GM18873 (cell line): ENCODE results near the gene INTS15.

ENCODE experiments used
- ATAC-seq: cut with Tn5 transposase; IDR thresholded peaks from one replicate; pipeline ENCODE4 v1.9.1; 2021; ENCODE audit warnings: mild to moderate bottlenecking, moderate library complexity, moderate number of reproducible peaks; ENCODE audit not compliant: unreplicated experiment, low FRiP score

Gene INTS15

DNA sequence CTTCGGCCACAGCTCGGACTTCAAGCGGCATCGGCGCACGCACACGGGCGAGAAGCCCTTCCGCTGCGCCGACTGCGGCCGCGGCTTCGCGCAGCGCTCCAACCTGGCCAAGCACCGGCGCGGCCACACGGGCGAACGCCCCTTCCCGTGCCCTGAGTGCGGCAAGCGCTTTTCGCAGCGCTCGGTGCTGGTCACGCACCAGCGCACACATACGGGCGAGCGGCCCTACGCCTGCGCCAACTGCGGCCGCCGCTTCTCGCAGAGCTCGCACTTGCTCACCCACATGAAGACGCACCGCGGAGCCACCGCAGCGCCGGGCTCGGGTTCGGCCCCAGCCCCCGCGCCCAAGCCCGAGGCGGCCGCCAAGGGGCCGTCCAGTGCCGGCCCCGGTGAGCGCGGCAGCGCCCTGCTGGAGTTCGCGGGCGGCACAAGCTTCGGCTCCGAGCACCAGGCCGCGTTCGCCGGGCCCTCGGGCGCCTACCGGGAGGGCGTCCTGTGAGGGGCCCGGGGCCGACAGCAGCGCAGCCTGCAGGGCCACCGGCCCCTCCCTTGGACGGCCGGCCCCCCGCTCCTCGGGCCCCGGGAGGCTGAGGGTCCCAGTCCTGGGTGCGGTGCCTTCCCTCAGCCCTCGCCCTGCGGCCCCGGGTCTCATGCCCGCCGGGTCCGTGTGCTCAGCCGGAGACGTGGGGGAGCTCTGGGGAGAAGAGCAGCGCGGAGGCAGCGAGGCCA is 64.5 kb downstream of the INTS15 start:
- no peak for ATAC-seq

DNA sequence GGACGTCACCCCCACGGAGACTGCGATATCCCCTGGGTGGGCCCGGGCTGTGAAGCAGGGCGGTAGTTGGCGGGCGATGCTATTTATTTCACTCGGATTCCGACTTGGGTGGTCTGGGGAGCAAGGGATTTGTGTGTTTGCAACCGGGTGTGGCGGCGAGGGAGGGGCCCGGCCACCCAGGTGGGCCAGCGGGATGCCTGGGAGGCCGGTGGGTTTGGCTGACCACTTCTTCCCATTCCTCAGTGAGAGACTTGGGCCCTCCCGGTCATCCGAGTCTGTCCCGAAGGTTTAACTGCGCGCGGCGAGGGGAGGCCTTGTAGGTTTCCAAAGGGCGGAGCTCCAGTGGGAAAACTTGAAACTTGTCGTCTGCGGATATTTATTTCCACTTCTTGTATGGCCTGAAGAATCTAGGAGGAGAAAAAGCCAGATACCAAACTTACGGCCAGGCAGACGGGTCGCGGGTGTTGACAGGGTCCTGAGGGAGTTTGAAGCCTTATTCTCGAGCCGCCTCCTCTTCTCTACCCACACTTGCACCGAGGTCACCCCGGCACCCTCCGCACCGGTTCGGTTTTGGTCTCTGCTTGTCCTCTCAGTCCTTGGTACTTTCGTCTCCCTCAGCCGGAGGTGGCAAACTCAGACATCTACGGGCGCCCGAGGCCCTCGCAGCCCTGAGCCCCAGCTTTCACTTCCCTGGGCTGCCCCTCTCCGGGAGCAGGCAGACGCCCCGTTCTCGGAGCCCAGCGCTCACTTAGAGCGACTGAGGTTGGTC is 65.2 kb downstream of the INTS15 start:
- ATAC-seq: no peak

DNA sequence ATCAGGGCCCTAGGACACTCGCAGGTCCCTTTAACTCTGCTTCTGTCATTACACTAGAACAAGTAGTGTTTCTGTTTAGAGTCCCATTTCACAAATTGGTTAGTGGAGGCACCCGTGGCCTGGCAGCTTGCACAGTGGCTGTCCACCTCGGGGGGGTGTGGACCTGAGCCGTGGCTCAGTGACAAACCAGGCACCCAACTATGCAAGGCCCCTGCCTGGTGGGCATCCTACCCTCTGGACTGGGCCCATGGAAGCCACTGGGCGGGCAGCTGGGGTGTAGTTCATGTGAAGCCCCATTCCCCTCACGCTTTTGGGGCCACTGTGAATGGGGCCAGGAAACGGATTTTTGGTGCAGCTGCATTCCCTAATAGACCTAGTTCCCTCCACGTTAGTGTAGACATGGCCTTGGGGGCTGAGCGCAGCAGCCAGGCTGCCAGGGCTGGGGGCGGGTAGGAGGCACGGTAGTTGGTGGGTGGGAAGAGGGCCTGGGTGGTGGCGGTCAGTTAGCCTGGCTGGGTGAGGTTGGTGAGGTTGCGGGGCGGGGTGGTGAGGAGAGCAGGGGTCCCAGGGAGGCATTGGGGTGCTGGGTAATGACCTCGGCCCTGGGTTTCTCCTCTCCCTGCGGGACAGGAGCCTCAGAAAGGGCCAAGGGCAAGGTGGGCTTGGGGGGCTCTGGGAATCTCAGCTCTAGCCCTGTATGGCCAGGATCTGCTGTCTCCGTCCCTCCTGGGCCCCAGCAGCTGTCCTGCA is 66.0 kb downstream of the INTS15 start:
- no peak for ATAC-seq

DNA sequence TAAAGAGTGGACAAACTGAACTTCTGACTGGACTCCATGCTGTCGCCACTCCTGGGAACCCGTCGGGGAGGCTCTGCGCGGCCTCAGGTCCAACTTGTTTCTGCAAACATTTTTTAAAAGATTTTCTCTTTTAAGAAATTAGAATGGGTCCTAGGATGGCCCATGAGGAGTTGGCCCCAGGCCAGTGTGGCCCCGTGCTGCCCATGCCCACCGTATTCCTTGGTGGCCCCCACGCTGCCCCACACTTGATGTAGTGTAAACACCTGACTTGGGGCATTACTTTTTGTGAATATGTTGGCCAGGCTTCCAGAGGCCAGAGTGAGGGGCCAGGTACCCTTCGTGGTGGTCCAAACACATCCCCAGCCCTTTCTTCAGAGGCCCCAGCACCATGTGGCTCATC is 66.6 kb downstream of the INTS15 start:
- no peak for ATAC-seq
